NB4 (cell line): ENCODE results near the gene MAP2K3.
"Not testable (repeated sequence)": the region's sequence is repeated elsewhere in the genome, so short reads cannot be mapped to it uniquely, and the experiment has no call there.

Experiments
- MYC ChIP-seq: IDR thresholded peaks from 2 replicates; pipeline ENCODE4 v1.6.1; 2011; ENCODE audit warnings: low read depth, low read length
- POLR2A ChIP-seq: IDR thresholded peaks from 2 replicates; pipeline ENCODE4 v1.6.1; 2011; ENCODE audit warnings: mild to moderate bottlenecking; ENCODE audit not compliant: insufficient read length; ENCODE audit errors: extremely low read depth
- TF ChIP-seq, protein P1 (sequence below): IDR thresholded peaks from one replicate; pipeline ENCODE4 v1.5.1; 2012; ENCODE audit warnings: low read depth, low read length
- TF ChIP-seq, protein P2 (sequence below): IDR thresholded peaks from 2 replicates; pipeline ENCODE4 v1.6.1; 2011; ENCODE audit warnings: low read depth, low read length

DNA sequence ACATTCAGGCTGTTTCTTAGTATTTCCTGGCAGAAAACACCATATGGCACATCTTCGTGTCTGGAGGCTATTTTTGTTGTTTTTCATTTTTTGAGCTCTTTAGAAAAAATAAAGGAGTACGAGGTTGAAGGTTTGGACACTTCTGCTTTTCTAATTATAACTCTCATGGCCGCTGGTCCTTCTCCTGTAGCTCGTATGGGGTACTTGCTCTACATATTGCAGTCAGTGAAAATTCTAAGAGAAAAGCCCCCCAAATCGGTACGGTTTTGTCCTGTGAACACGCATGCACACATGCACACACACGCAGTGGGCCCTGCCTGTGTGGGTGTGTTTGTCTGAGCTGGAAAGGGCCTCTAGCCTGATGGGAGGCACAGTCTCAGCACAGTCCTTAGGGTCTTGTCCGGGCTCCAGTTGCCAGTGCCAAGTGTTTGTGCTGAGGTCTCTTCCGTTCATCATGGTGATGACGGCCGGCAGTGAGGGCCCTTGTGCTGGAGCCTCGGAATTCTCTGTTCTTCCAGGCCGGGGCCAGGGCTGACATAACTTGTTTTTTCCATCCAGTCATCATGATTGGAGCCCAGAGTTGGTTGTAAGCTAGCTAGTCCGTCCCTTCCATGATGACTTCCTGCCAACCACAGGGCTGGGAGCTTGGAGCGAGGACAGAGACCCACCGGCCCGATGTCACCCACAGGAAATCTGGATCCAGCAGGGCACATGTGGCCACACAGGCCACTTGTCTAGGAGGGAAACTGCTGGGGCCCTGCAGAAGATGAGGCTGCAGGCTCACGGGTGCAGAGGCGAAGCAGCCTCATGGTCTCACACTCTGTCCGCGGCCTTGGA, 26.5 kb downstream of the MAP2K3 start:
- TF ChIP-seq, protein P1, sequence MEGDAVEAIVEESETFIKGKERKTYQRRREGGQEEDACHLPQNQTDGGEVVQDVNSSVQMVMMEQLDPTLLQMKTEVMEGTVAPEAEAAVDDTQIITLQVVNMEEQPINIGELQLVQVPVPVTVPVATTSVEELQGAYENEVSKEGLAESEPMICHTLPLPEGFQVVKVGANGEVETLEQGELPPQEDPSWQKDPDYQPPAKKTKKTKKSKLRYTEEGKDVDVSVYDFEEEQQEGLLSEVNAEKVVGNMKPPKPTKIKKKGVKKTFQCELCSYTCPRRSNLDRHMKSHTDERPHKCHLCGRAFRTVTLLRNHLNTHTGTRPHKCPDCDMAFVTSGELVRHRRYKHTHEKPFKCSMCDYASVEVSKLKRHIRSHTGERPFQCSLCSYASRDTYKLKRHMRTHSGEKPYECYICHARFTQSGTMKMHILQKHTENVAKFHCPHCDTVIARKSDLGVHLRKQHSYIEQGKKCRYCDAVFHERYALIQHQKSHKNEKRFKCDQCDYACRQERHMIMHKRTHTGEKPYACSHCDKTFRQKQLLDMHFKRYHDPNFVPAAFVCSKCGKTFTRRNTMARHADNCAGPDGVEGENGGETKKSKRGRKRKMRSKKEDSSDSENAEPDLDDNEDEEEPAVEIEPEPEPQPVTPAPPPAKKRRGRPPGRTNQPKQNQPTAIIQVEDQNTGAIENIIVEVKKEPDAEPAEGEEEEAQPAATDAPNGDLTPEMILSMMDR = not testable (repeated sequence)
- TF ChIP-seq POLR2A, MYC: not testable (repeated sequence)
- TF ChIP-seq, protein P2, sequence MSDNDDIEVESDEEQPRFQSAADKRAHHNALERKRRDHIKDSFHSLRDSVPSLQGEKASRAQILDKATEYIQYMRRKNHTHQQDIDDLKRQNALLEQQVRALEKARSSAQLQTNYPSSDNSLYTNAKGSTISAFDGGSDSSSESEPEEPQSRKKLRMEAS = not testable (repeated sequence)
